DLD1 (cell line): ENCODE results near the gene NHERF2.

ENCODE experiments used
- in situ Hi-C: cut with HindIII; loops from 2 replicates; pipeline ENCODE4 v1.10.0; 2017; ENCODE audit warnings: low sequenced_read_pairs

NHERF2 gene

GRCh38 chr16:2079311-2079800 is 52.7 kb downstream of the NHERF2 start:
- in situ Hi-C loops: no loop called here

- in situ Hi-C loops: no loop called here
Measured at GRCh38 chr16:2079991-2080390, 53.3 kb downstream of the NHERF2 start.

- in situ Hi-C loops: no loop called here
Measured at GRCh38 chr16:2081201-2082084, 54.7 kb downstream of the NHERF2 start.

GRCh38 chr16:2082171-2082982 is 55.7 kb downstream of the NHERF2 start:
- in situ Hi-C loops: no loop called here

GRCh38 chr16:2082983-2083364 is 56.3 kb downstream of the NHERF2 start:
- in situ Hi-C loops: no loop called here

GRCh38 chr16:2083409-2083808 is 56.7 kb downstream of the NHERF2 start:
- in situ Hi-C loops: no loop called here

- in situ Hi-C loops: no loop called here
Measured at GRCh38 chr16:2083876-2084780, 57.4 kb downstream of the NHERF2 start.

- in situ Hi-C loops: no loop called here
Measured at GRCh38 chr16:2084895-2085625, 58.4 kb downstream of the NHERF2 start.

- in situ Hi-C loops: no loop called here
Measured at GRCh38 chr16:2085669-2086068, 59.0 kb downstream of the NHERF2 start.

- in situ Hi-C loops: no loop called here
Measured at GRCh38 chr16:2086106-2086742, 59.5 kb downstream of the NHERF2 start.

- in situ Hi-C loops: no loop called here
Measured at GRCh38 chr16:2086812-2087747, 60.4 kb downstream of the NHERF2 start.

- in situ Hi-C loops: no loop called here
Measured at GRCh38 chr16:2087748-2088631, 61.3 kb downstream of the NHERF2 start.
